Cardiac fibroblast (primary cell): Measurements from ENCODE around the gene PCDH20.

Experiments
- DNase-seq, 2 donors: peaks; one replicate each; pipeline versions ENCODE4 v3.0.0 to v3.0.0-alpha.2; 2010; ENCODE audit warnings: low read depth in 2 of 2
- H3K4me3 ChIP-seq, 2 donors: replicated peaks in 1 of 2; 1 replicate in 1 of 2; 2 replicates in 1 of 2; pipeline ENCODE4 v1.5.1; 2011; ENCODE audit warnings: low read depth in 2 of 2, low read length in 2 of 2, mild to moderate bottlenecking in 2 of 2, moderate library complexity in 1 of 2
- TF ChIP-seq, protein P1 (sequence below): IDR thresholded peaks from one replicate; pipeline ENCODE4 v1.5.1; 2011; ENCODE audit warnings: low read depth, mild to moderate bottlenecking, low read length, inconsistent platforms

Gene PCDH20

DNA sequence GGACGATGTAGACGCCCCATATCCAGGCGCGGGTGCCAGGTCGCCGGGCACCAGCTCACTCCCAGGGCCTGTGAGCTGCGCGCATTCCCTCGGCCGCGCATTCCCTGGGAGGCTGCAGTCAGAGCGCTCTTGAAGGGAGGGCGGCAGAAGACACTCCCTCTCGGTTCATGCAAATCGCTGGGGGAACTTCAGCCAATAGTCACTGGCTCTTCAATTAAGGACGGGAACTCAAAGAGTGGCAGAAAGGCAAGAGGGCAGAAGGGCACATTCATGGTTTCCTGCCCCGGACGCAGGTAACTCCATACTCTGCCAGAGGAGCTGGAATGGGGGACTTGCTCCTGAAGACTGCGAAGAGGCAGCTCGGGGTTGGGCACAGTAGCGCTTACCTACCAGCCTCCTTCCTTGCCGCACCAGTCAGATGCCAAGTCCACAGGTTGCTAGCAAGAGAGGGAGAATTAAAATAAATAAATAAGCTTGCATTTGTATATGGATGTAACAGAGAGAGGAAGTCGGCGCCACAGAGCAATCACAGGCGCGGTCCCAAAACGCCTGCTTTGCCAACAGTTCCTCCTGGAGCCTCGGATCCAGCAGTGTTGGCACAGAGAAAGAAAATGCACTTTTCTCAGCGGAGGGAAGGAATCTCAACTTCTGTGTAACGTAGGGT lies 459 bp downstream of the PCDH20 start:
- peak; percentile 2 to 5 for DNase-seq
- H3K4me3 ChIP-seq = no peak overlapping the region

DNA sequence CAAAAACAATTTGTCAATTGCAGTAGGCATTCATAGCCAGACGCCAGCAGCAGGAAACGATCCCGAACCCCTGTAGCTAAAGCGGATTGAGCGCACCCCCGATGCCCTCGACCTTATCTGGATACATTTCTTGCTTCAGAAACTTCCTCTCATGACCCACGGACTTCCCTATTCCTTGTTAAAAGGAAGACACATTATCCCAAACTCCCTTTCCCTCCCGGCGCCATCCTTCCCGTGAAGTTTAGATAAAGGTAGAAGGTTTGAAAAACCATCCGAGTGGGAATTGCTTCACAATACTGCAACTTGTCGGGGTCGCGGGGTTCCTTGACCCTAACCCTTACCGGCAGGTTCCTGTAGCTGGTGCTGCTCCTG lies 977 bp downstream of the PCDH20 start:
- no peak for DNase-seq
- no peak overlapping the region for H3K4me3 ChIP-seq
- TF ChIP-seq, protein P1, sequence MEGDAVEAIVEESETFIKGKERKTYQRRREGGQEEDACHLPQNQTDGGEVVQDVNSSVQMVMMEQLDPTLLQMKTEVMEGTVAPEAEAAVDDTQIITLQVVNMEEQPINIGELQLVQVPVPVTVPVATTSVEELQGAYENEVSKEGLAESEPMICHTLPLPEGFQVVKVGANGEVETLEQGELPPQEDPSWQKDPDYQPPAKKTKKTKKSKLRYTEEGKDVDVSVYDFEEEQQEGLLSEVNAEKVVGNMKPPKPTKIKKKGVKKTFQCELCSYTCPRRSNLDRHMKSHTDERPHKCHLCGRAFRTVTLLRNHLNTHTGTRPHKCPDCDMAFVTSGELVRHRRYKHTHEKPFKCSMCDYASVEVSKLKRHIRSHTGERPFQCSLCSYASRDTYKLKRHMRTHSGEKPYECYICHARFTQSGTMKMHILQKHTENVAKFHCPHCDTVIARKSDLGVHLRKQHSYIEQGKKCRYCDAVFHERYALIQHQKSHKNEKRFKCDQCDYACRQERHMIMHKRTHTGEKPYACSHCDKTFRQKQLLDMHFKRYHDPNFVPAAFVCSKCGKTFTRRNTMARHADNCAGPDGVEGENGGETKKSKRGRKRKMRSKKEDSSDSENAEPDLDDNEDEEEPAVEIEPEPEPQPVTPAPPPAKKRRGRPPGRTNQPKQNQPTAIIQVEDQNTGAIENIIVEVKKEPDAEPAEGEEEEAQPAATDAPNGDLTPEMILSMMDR = no peak

More for the DNA sequence above, 459 bp downstream of the PCDH20 start:
- TF ChIP-seq, protein P1 = no peak

DNA sequence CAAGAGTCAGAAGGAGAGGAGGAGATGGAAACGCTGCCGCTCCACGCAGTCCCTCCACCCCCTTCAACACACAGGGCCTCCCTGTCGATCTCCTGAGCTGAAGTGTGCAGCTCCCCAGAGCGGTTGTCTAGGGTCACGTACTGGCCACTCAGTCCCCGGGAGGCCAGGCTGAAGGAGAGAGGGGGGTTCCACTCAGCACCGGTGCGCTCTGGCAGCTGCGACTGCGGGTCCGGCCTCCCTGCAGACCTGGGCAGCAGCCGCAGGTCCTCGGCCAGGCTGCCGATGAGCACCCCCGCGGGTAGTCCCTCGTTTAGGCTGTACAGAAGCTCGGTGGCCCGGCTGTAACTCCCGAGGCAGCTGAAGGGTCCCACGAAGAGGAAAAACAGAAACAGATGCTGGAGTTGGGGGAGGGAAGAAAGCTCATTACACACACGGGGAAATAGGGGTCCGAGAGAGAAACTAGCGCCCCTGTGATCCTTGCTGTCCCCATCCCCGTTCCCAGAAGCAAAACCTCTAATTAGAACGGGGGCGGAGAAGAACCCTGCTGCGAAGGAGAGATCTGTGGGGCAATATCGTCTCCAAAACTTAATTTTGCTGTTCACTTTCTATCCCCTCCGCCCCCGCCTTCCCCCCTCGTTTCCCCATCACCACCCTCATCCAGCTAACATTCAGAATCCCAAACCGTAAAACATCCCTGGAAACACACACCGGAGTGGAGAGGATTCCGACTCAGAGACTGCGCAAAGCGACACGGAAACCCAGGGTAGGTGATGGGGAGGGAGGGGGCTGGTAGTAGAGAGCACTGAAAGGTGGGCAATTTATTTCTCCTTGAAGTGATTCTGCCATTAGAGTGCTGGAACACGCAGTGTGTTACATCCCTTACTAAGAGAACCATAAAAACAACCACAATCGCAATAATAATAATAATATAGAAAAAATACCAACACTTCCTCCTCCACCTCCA lies 1.8 kb downstream of the PCDH20 start:
- no peak for DNase-seq
- TF ChIP-seq, protein P1 = no peak
- H3K4me3 ChIP-seq = no peak overlapping the region

DNA sequence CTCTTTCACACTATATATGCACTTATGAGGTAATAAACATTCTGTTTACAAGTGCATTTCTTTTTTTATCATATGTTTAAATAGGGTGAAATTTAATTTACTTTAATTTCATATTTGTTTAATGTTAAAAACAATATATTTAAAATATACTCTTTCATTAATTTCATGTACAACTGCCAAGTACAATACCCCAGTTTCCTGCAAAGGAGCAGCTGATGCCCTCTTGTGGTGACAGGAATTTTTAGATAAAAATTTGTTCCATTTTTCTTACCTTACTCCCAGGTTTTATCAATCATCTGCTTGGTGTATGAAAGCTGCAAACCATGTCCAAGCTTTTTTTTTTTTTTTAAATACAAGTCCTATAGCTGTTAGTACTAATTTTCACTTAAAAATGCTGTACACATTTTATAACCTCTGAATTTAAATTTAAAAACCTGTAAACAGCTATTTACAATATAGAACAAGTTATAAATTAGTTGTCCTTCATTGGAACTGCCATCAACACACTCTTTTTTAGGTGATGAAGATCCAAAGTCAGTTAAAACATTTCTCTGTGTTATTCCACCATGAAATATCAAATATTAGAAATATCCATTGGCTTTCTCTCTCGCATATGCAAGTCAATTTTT lies 4.9 kb downstream of the PCDH20 start:
- TF ChIP-seq, protein P1 = peak; percentile 41
- peak; percentile 26 to 34 for DNase-seq
- H3K4me3 ChIP-seq = no peak overlapping the region

DNA sequence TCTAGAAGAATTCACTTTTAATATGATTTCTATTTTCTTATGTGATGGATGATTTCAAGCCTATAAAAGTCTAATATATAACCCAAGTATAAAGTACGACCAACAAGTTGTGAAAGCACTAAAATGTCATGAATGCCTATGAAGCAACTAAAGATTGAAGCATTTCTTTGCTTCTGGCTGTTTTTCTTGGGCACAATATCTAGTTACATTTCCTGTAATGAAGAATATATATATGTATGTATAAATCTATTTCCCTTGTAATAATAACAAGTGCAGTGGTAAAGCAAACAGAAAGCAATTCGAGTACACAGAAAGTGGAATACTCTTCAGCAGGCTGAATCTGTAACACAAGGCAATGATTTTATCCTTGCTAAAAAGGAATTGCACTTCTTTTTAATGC lies 5.4 kb downstream of the PCDH20 start:
- H3K4me3 ChIP-seq = no peak overlapping the region
- DNase-seq = no peak
- TF ChIP-seq, protein P1 = no peak

DNA sequence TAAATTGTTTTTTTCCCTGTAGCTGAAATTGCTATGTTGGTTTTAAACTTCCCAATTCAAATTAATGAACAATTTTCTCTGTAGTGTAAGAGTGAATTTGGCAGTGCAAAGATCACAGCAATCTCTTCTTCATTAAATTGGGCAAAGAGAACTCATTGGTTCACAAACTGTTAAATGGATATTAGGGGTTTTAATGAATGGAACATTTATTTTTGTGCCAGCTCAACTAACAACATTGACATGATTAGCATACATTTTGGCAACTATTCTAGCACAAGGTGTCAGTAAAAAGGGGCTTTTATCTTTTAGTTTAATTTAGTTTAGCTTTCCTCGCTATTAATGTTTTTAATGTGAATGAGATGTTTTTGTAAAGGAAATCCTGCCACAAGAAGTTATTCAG lies 7.1 kb downstream of the PCDH20 start:
- no peak for DNase-seq
- no peak overlapping the region for H3K4me3 ChIP-seq
- TF ChIP-seq, protein P1 = no peak
